ENCODE data around the gene TPSAB1.

TPSAB1 gene

DNA sequence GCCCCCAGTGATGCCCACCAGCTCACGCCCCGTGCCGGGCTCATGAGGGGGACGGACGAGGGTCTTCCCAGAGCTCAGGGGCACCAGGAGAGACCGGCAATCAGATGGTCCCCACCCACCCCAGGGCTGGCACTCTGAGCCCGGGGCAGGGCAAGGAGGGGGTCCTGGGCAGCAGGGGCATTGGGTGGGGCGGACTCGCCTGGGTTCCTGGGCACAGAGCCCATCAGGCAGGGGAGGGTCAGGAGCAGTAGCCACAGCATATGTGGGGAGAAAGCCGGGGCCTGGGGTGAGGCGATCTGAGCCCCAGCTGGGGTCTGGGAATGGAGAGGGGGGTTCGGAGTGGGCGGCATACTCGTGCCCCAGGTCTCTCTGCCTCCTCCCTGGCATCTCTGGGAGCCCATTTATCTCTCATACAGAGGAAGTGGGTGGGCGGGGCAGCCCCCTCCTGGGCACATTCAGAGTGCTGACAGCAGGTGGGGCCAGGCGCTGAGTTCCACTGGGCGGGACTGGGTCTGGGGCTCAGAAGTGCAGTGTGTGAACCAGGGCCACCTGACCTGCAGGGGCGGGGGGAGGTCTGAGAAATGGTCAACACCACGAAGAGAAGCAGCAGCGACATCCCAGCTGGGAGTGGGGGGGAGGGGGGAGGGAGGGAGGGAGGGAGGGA, 48.4 kb downstream of the TPSAB1 start:
- no peak overlapping the region for H3K4me3 ChIP-seq (ENCODE audit: low read depth, low read length)
- no peak for TF ChIP-seq CTCF (IDR thresholded peaks at IDR 0.05; ENCODE audit: insufficient read depth, low read depth, low read length, missing control alignments)
- no peak for DNase-seq (ENCODE audit: low read depth)

GRCh38 chr16:1289477-1289866, 49.0 kb downstream of the TPSAB1 start:
- no peak for DNase-seq (ENCODE audit: low read depth)
- TF ChIP-seq CTCF (IDR thresholded peaks at IDR 0.05; ENCODE audit: insufficient read depth, low read depth, low read length, missing control alignments) = no peak
- H3K4me3 ChIP-seq (ENCODE audit: low read depth, low read length) = no peak overlapping the region

DNA sequence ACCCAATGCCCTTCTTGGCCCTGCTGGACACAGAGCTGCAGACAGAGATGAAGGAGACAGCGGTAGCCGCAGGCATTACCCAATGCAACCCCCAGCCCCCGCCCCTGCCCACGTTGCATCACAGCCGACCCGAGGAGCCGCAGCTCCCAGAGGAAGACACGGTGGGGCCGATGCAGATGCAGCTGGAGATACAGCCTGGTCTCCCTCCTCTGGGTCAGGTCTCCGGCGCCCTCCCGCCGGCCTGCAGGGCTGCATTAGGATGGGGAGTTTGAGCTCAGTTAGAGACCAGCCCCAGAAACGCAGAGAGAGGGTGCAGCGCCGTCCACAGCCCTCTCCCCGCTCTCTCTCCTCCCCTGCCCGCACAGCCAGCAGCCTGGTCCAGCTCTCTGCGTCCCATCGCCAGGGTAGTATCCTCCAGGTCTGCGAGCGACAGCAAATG, 49.6 kb downstream of the TPSAB1 start:
- no peak for DNase-seq (ENCODE audit: low read depth)
- H3K4me3 ChIP-seq (ENCODE audit: low read depth, low read length) = no peak overlapping the region
- no peak for TF ChIP-seq CTCF (IDR thresholded peaks at IDR 0.05; ENCODE audit: insufficient read depth, low read depth, low read length, missing control alignments)

GRCh38 chr16:1290860-1291575, 50.5 kb downstream of the TPSAB1 start:
- no peak for DNase-seq (ENCODE audit: low read depth)
- TF ChIP-seq CTCF (IDR thresholded peaks at IDR 0.05; ENCODE audit: insufficient read depth, low read depth, low read length, missing control alignments) = no peak
- H3K4me3 ChIP-seq (ENCODE audit: low read depth, low read length) = no peak overlapping the region

DNA sequence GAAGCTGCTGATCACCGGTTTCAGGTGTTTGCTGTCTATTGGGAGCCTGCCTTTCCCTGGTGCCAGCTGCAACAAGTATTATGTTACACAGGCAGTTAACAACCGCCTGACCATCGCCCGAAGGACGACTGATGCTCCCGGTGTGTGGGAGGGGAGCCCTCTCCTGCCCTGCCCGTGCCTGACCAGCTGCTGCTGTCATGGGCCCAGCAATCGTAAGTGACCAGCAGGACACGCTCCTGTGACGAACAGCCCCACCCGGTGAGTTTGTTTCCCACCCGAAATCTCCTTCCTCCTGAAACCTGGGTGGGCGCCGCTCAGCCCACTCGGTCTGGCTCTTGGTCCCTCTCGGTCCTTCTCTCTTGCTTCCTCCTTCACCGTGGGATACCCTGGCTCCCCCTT, 51.1 kb downstream of the TPSAB1 start:
- no peak overlapping the region for H3K4me3 ChIP-seq (ENCODE audit: low read depth, low read length)
- no peak for DNase-seq (ENCODE audit: low read depth)
- no peak for TF ChIP-seq CTCF (IDR thresholded peaks at IDR 0.05; ENCODE audit: insufficient read depth, low read depth, low read length, missing control alignments)
